GM18520 (cell line): ENCODE results near the gene COL26A1.
"Not testable (repeated sequence)": the region's sequence is repeated elsewhere in the genome, so short reads cannot be mapped to it uniquely, and the experiment has no call there.

Source experiments
- ATAC-seq: cut with Tn5 transposase; IDR thresholded peaks from one replicate; pipeline ENCODE4 v1.9.1; 2021; ENCODE audit not compliant: unreplicated experiment

Gene COL26A1

DNA sequence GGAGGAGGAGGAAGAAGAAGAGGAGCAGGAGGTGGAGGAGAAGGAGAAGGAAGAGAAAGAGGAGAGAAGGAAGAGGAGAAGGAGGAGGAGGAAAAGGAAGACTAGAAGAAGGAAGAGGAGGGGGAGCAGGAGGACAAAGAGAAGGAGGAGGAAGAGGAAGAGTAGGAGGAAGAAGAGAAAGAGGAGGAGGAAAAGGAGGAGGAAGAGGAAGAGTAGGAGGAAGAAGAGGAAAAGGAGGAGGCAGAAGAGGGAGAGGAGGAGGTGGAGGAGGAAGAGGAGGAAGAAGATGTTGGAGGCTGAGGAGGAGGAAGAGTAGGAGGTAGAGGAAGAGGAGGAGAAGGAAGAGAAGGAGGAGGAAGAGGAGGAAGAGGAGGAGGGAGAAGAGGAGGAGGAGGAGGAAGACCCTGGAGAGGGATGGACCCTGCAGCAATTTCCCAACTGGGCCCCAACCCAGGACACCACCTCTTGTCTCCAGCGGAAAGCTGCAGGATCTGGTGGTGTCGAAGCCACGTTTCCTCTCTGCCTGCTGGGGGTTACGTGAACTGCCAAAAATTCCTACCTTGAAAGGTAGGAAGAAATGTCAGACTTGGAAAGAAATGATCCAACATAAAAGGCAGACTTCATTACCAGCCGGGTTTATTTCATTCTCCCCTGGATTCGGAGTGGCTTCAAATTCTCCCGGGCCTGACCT, 38.9 kb downstream of the COL26A1 start:
- no peak for ATAC-seq

GRCh38 chr7:101402081-101402779, 39.6 kb downstream of the COL26A1 start:
- ATAC-seq: no peak

DNA sequence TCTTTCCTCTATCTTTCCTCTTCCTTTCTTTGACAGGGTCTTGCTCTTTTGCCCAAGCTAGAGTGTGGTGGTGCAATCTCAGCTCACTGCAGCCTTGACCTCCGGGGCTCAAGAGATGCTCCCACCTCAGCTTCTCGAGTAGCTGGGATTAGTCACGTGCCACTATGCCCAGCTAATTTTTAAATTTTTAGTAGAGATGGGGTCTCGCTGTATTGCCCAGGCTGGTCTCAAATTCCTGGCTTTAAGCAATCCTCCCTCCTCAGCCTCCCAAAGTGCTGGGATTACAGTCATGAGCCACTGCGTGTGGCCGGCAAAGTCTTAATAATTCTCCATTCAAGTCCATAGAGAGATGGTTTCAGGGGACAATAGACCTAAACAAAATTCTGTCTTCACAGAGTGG, 40.2 kb downstream of the COL26A1 start:
- ATAC-seq: no peak

DNA sequence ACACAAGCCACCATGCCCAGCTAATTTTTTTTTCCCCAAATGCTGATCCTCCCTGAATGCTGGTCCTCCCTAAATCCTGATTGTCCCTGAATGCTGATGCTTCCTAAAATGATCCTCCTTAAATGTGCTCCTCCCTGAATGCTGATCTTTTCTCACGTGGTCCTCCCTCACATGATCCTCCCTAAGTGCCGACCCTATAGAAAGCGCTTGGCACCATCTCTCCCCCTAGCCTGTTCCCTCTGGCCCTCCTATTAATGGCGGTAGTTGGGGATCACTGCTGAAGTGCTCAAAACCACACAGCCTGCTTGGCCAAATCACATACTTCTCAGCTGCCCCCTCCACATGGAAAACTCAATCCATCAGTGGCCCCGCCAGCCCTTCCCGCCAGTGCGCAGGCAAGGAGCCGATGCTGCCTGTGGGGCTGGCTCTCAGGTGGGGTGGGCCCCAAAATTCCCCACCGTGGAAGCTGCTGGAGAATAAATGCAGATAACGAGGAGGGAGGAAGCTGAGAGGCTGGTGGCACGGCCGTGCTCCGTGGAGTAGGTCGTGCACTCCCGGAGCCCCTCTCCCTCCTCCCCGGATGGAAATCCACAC, 42.9 kb downstream of the COL26A1 start:
- no peak for ATAC-seq

DNA sequence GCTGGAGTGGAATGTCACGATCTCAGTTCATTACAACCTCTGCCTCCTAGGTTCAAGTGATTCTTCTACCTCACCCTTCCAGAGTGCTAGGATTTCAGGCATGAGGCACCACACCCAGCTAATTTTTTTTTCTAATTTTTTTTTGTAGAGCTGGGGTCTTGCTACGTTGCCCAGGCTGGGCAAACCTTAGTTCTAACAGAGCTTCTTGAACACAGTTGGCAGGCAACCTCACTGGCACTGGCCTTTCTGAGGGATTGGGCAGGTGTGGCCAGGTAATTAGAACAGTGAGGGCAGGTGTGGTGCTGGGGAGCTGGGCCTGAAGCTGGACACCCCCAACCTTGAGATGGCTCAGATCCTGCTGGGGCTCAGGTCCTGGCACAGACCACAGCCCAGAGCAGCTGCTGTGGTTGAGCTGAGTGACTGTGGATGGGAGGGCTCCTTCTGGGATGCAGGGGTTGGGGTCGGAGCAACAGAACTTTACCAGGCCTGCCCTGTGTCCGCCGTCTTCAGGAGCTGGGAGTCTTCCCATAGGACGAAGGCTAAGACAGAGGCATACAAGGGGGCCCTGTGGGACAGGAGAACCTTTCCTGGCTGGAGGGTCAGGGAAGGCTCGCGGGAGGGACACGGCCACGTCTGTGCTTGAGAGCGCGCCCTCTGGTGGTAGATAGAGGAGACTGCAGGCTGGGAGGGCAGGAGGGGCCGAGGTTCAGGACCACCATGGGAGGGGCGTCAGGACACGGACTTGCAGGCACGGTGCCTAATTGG, 48.2 kb downstream of the COL26A1 start:
- no peak for ATAC-seq

- no peak for ATAC-seq
Measured at GRCh38 chr7:101411508-101411874, 48.8 kb downstream of the COL26A1 start.

GRCh38 chr7:101412976-101413375, 50.3 kb downstream of the COL26A1 start:
- no peak for ATAC-seq

GRCh38 chr7:101418694-101419093, 56.0 kb downstream of the COL26A1 start:
- ATAC-seq: no peak

GRCh38 chr7:101419831-101420230, 57.2 kb downstream of the COL26A1 start:
- no peak for ATAC-seq

GRCh38 chr7:101420436-101420835, 57.8 kb downstream of the COL26A1 start:
- no peak for ATAC-seq

DNA sequence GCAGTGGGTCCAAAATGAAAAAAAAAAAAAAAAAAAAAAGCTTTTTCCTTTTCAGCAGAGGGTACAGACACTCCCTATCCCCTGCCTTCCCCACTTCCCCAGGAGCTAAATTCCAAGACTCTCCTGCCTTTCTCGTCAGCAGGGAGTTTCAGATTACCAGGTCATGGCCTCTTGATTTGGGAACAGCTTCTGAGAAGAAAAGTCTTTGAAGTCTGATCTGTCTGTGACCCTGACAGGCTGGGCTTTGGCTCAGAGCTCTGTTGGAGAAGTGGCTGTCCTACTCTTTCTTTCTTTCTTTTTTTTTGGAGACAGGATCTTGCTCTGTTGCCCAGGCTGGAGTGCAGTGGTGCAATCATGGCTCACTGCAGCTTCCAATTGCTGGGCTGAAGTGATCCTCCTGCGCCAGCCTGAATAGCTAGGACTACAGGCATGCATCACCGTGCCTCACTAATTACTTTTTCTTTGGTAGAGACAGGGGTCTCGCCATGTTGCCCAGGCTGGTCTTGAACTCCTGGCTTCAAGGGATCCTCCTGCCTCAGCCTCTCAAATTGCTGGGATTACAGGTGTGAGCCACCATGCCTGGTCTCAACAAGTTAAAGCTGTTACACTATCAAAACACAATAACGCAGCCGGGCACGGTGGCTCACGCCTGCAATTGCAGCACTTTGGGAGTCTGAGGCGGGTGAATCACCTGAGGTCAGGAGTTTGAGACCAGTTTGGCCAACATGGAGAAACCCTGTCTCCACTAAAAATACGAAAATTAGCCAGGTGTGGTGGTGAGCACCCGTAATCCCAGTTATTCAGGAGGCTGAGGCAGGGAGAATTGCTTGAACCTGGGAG, 59.9 kb downstream of the COL26A1 start:
- ATAC-seq: no peak

DNA sequence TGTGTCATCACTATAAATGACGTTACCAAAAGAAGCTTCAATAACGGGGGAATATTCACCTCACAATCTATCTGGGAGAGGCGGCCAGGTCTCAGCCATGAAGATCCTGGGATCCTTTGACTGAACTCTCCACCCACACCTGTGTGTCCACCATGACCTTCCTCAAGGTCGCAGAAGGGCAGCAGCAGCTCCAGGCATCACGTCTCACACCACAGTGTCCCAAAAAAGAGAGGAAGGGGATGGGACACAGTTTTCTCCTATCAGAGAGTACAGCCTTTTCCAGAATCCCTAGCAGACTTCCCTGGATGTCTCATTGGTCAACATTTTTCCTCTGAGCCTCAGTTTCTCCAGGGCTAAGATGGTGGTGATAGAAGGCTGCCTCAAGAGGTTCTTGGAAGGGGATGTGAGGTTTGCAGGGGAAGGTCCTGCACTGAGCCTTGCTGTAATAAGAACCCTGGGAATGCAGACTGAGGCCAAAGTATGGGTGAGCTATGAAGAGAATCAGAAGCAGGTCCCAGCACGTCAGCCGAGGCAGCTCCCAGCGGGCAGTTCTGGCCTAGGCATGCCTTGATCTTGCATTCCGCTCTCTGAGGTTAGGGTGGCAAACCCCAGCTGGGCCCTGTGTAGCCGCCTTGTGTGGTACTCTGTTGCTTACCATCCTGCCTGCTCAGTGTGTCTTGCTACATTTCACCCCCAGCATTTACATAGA, 63.8 kb downstream of the COL26A1 start:
- ATAC-seq: no peak

- ATAC-seq: no peak
Measured at GRCh38 chr7:101428093-101428866, 65.6 kb downstream of the COL26A1 start.

DNA sequence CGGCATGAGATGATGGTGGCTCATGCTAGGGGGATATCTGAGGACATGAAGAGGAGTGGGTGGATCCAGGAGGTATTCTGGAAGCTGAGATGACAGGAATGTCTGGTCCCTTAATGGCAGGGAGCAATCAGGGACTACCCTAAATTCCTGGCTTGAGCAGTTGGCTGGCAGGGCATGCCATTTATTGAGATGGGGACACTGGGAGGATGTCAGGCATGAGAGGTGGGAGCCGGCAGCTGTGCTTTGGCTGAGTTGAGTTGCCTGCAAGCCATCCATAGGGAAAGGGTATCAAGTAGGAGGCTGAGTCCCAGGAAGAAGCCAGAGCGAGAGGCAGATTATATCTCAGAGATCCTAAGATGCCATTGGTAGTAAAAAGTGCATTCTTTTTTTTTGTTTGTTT, 69.6 kb downstream of the COL26A1 start:
- ATAC-seq: no peak

DNA sequence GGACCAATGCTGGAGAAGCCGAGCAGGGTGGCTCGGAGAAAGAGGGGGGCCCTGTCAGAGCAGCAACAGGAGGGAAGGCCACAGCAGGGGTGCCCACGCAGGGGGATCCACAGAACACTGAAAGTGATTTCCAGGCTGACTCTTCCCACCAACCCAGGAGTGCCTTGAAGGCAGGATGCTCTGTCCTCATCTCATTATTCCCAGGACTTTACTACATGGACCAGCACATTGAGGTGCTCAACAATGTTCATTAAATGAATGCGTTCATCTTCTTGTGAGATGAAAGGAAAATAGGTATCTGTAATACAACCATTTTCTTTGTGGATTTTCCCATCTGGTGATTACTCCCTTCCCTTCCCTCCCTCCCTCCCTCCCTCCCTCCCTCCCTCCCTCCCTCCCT, 71.0 kb downstream of the COL26A1 start:
- no peak for ATAC-seq

- not testable (repeated sequence) for ATAC-seq
Measured at GRCh38 chr7:101434155-101434554, 71.5 kb downstream of the COL26A1 start.

GRCh38 chr7:101435461-101436220, 73.0 kb downstream of the COL26A1 start:
- no peak for ATAC-seq

DNA sequence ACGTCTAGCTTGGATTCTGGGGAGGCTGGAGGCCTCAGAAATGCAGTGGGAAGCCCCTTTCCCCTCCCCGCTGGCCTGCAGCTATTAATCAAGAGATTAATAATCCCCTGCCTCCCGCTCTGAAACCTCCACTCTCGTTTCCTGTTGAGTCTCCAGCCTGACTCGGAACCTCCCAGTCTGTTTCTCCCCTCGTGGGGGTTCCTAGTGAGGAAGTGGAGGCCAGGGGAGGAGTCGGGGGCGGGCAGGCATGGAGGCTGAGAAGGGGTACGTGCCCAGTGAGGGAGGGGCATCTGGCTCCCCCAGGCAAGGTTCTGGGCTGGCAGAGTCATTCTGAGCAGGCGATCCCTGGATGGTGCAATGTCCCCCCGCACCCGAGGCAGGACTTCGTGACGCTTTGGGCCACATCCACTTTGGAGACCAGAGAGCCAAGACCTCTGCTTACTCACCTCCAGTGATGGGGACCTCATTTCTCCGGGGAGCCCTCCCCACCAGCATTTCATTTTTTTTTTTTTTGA, 73.6 kb downstream of the COL26A1 start:
- ATAC-seq: no peak
